A549 (cell line): ENCODE measurements around the gene RPL21.

Experiments used
- CTCF ChIP-seq: fragments of >200 bp; sonication (Bioruptor Twin); formaldehyde crosslinking; IDR thresholded peaks from 3 replicates; pipeline ENCODE4 v1.5.1; 2016
- POLR2A ChIP-seq: IDR thresholded peaks from 2 replicates; pipeline ENCODE4 v1.6.1; 2012; ENCODE audit warnings: mild to moderate bottlenecking, low read length
- RARB ChIP-seq: fragments of 250-450 bp; sonication (Bioruptor Pico); IDR thresholded peaks from 2 replicates; pipeline ENCODE4 v1.8.0; 2021; ENCODE audit warnings: mild to moderate bottlenecking, moderate library complexity

GRCh38 chr13:27293873-27294515 is 42.6 kb downstream of the RPL21 start:
- TF ChIP-seq POLR2A, result no peak
- TF ChIP-seq CTCF, result no peak
- TF ChIP-seq RARB, result no peak
